ENCODE results near the gene GPAT2.
"Not testable (repeated sequence)": the region's sequence is repeated elsewhere in the genome, so short reads cannot be mapped to it uniquely, and the experiment has no call there.

Gene GPAT2

DNA sequence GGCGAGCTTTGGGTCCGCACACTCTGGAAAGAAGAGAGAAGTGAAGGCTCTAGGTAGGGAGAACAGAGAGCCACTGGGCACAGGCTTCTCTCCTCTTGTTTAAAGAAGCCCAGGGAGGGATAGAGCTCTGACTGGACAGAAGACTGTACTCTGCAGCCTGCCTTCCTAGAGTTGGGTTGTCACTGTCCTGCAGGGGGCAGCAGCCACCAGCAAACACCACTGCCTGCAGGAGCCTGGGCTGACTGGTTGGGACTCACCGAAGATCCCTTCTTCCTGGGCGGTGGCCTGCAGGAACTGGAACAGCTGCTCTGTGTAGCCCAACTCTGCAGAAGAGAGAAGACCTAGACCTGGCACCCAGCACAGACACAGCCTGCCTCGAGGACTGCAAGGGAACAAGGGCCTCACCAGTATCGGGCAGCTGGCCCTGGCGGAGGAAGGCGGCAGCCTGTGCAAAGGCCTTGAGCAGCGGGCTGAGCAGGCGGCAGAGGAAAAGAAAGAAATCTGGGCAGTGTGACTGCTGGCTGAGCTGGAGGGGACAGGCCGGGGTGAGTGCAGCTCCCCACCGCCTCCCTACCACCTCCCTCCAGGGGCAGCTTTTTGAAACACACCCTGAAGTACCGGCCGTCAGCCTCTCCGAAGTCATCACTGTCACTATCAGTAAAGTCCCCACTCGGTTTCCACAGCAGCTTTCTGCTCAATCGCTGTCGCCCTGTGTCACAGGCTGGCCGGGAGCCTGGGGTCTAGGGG lies 11.8 kb downstream of the GPAT2 start:
- DNase-seq: not testable (repeated sequence)

DNA sequence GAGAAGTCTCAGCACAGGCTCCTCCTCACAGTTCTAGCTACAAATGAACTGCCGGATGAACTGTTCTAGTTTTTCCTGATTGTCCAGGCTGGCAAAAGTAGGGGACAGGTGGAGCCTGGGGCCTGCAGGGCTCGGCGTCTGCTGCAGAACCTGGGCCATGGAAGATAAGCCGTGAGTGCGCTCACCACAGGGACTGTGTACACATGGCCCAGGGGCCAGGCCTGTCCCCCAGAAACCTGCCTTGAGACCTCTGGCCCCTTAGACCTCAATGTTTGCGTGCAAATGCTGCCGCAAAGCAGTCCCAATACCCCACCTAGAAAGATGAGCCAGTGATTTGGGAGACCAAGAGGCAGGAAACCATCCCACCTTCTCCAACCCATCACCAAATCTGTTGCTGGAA lies 12.6 kb downstream of the GPAT2 start:
- DNase-seq: not testable (repeated sequence)

DNA sequence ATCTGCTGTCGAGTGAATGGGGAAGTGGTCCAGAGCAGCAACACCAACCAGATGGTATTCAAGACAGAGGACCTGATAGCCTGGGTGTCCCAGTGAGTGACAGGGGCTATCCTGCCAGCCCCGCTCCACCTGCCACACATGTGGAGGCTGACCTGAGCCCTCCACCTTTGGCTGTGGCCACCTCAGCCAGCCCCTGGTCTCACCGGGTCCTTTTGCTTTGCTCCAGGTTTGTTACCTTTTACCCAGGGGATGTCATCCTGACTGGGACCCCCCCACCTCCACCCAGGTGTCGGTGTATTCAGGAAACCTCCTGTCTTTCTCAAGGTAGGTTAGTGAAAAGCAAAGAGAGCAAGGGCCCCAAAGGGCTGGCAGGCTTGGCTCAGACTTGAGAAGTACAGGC lies 13.6 kb downstream of the GPAT2 start:
- not testable (repeated sequence) for DNase-seq

DNA sequence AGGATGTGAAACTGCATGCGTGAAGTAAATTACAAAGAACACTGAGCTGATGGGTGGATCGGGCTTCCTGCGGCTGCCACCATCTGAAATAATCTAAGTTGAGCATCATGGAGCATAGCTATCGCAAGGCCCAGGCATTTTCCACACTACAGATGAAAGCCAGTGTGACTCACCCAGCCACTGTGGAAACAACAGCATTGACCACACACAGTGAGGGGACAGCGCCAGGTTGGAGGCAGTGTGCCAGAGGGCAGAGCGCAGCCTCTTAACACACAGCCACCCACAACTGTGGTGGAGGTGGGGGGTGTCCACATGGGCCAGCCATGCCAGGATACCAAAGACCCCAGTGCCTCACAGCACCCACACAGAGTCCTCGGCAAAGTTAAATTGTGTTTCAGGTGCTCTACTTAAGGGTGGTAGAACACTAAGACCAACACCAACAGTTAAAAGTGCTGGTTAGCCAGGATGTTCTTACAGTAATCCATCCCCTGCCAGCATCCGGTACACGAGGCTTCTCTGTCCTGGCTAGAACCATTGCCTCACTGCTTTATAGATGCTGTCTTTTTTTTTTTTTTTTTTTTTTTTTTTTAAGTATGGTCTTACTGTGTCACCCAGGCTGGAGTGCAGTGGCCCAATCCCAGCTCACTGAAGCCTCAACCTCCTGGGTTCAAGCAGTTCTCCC lies 14.7 kb downstream of the GPAT2 start:
- not testable (repeated sequence) for DNase-seq

GRCh38 chr2:96016321-96016720 lies 18.4 kb downstream of the GPAT2 start:
- not testable (repeated sequence) for DNase-seq

- not testable (repeated sequence) for DNase-seq
These were observed 21.9 kb downstream of the GPAT2 start for GRCh38 chr2:96012792-96013264.

GRCh38 chr2:96012086-96012791 lies 22.5 kb downstream of the GPAT2 start:
- DNase-seq: not testable (repeated sequence)

DNA sequence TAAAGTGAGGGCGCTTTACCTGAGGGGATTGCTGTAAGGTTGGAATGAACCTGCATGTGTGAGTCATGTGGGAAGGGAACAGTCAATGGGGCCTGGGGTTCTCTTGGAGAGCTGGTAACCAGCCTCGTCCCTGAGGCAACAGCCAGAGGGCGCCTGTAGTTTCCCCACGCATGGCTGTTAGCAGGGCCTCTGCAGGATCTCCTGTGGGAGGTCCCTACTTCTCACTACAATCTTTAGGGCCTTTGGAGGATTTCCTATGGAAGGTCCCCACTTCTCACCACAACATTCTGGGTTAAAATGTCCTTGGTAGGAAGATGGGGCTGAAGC lies 23.6 kb downstream of the GPAT2 start:
- DNase-seq: not testable (repeated sequence)

DNA sequence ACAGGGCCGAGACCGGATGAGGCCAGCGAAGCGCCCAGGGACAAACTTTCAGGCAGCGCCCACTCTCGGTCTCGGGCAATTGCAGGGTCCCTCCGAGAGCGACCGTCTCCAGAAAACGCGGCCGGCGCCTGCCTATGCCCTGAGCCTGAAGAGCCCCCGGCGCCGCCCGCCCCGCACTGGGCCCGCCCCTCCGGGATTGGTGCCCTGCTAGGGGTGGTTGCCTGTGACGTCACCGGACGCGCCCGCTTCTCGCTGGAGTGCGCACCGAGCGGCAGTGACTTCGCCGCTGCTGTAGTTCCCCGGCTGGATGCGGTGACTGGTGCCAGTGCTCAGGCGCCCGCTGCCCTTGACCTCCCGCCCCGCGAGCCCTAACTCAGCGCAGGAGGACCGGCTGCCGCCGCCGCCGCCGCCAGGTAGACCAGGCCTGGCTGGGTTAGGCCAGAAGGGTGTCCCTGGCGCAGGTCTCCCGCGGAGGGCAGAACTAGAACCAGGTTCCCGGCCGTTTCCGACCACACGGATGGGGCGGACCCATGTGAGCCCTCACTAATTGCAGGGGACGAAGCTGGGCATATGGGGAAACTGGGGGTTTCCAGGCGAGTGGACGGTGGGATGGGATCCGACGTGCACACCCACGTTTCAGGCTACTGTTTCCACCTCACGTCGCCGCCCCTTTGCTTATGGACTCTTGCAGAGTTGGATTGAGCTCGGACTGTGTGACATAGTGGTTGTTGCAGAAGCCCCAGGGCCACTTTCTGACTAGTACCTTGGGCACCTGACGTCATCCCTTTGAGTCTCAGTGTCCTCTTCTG lies 24.2 kb downstream of the GPAT2 start:
- not testable (repeated sequence) for DNase-seq

- not testable (repeated sequence) for DNase-seq
These were observed 24.9 kb downstream of the GPAT2 start for GRCh38 chr2:96009833-96010232.

- not testable (repeated sequence) for DNase-seq
These were observed 26.7 kb downstream of the GPAT2 start for GRCh38 chr2:96008051-96008450.

DNA sequence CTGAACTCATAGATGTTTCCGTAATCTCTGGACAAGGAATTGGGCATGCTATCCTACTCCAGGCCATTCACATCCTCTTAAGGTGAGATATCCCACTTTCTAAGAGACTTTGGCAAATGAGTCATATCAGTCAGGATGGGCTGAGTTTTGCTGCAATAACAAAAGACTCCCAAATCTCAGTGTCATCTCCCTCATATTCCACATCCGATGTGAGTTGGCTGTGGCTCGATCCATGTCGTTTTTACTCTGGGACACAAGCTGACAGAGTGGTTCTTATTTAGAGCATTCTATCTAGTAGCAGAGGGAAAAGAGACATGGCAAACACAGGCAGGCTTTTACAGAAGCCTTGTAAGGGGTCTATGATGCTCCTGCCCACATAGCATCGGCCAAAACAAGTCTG lies 28.5 kb downstream of the GPAT2 start:
- DNase-seq: not testable (repeated sequence)

- not testable (repeated sequence) for DNase-seq
These were observed 42.0 kb downstream of the GPAT2 start for GRCh38 chr2:95992520-95993272.

GRCh38 chr2:95992102-95992501 lies 42.6 kb downstream of the GPAT2 start:
- DNase-seq: not testable (repeated sequence)

DNA sequence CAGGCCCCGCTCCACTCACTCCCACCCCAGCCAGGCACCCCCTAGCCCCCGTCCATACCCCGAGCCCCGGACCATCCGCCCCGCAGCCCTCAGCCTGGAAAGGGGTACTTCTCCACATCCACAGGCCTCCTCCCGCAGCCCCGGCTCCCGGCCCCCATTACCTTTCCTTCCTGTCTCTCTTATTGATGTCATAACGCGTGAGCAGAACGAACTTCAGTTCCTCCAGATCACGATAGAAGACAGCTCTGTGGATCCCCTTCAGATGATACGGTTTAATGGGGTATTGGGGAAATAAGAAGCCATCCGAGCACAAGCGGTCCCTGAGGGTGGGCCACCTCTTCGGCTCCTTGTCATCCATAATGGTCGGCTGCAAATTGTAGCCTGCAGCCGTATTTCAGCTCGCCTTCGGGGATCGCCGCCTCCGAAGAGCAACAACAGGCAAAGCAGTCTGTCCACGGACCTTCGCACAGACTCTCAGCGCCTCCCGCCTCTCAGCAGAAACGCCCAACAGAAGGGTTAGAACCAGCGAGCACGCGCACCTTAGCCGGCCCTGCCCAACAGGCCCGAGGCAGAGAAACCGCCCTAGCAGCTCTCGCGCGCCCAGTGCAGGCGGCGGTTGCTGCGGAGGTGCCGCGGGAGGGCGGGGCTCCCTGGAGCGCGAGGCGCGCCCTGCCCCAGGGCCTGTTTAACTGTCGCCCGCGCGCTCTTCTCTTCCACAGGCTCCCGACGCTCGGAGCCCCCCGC lies 43.2 kb downstream of the GPAT2 start, which contains the start of gene ANKRD36C:
TSS of gene ANKRD36C (minus strand) at position 474 of the 744 bp plus-strand sequence. CDS start at position 358, 116 bp downstream.
- DNase-seq: not testable (repeated sequence)

DNA sequence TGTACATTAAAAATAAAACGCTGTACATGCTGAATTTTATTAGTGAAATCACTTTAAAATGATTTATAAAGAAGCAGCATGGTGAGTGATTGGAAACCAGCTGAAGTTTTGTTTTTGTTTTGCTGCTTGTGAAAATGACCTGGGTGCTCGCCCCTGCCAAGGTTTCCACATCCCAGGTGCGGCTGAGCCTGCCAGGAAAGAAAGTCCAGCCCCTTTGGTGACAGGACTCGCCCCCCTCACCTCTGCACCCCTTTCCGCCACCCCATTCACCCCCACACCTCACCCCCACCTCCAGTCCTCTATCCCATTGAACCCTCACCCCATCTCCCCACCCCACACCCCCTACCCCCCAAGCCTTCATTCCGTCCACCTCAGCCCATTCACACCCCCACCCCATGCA lies 43.8 kb downstream of the GPAT2 start:
- DNase-seq: not testable (repeated sequence)

Data from NCI-H1105 treated with DMSO at 0.1 percent for 48 hours (cell line).